PFSK-1 (cell line): ENCODE results near the gene COQ8B.

Experiments used
- FOXP2 ChIP-seq: optimal IDR thresholded peaks from 2 replicates; pipeline ENCODE3; 2011; ENCODE audit warnings: borderline replicate concordance, control low read depth, inconsistent platforms; ENCODE audit not compliant: insufficient read depth; ENCODE audit errors: extremely low read length, extremely low read depth
- POLR2AphosphoS5 ChIP-seq: IDR thresholded peaks from 2 replicates; pipeline ENCODE4 v1.6.1; 2012; ENCODE audit warnings: low read depth, mild to moderate bottlenecking, control low read depth, low read length, moderate library complexity
- REST ChIP-seq, 2 experiments: IDR thresholded peaks; 2 replicates each; pipeline versions ENCODE4 v1.6.1 to v1.8.0; 2011 to 2012; ENCODE audit warnings: low read depth in 2 of 2, low read length in 2 of 2, control low read depth in 1 of 2, inconsistent platforms in 1 of 2, mild to moderate bottlenecking in 1 of 2, moderate library complexity in 1 of 2; ENCODE audit not compliant: insufficient read depth in 1 of 2
- SIN3A ChIP-seq: IDR thresholded peaks from 2 replicates; pipeline ENCODE4 v1.6.1; 2012; ENCODE audit warnings: mild to moderate bottlenecking, low read length, moderate library complexity, borderline replicate concordance; ENCODE audit not compliant: insufficient read depth
- TAF1 ChIP-seq: IDR thresholded peaks from 2 replicates; pipeline ENCODE4 v1.6.1; 2012; ENCODE audit warnings: low read length, control low read depth, borderline replicate concordance; ENCODE audit not compliant: insufficient read depth

Gene COQ8B

GRCh38 chr19:40736661-40737060 is 20.0 kb upstream of the COQ8B start:
- no peak for TF ChIP-seq POLR2AphosphoS5
- no peak for TF ChIP-seq TAF1
- TF ChIP-seq SIN3A: no peak
- no peak for TF ChIP-seq FOXP2
- no peak for TF ChIP-seq REST (IDR thresholded peaks at IDR 0.05; ENCODE audit: insufficient read depth in 1 of 2, low read depth in 2 of 2, low read length in 2 of 2)

GRCh38 chr19:40735013-40735771 is 18.5 kb upstream of the COQ8B start:
- no peak for TF ChIP-seq POLR2AphosphoS5
- TF ChIP-seq REST (IDR thresholded peaks at IDR 0.05; ENCODE audit: insufficient read depth in 1 of 2, low read depth in 2 of 2, low read length in 2 of 2): no peak
- no peak for TF ChIP-seq TAF1
- TF ChIP-seq FOXP2: no peak
- no peak for TF ChIP-seq SIN3A

- no peak for TF ChIP-seq POLR2AphosphoS5
- no peak for TF ChIP-seq SIN3A
- no peak for TF ChIP-seq TAF1
- TF ChIP-seq REST (IDR thresholded peaks at IDR 0.05; ENCODE audit: insufficient read depth in 1 of 2, low read depth in 2 of 2, low read length in 2 of 2): no peak
- no peak for TF ChIP-seq FOXP2
These were observed 16.5 kb upstream of the COQ8B start for GRCh38 chr19:40733149-40733548.

GRCh38 chr19:40726279-40726678 is 9.6 kb upstream of the COQ8B start:
- TF ChIP-seq FOXP2 (no peak), TAF1 (no peak), POLR2AphosphoS5 (no peak), SIN3A (no peak), REST (IDR thresholded peaks at IDR 0.05; ENCODE audit: insufficient read depth in 1 of 2, low read depth in 2 of 2, low read length in 2 of 2) (no peak)

- no peak for TF ChIP-seq REST (IDR thresholded peaks at IDR 0.05; ENCODE audit: insufficient read depth in 1 of 2, low read depth in 2 of 2, low read length in 2 of 2)
- TF ChIP-seq POLR2AphosphoS5: no peak
- no peak for TF ChIP-seq TAF1
- no peak for TF ChIP-seq SIN3A
- TF ChIP-seq FOXP2: no peak
These were observed 8.2 kb upstream of the COQ8B start for GRCh38 chr19:40724855-40725254.
